Peyer's patch (tissue), 4 donors: ENCODE data around the gene NKX1-2.

Experiments used
- POLR2A ChIP-seq, 2 donors: fragments of 450-650 bp; IDR thresholded peaks; one replicate each; pipeline ENCODE4 v1.5.1; 2017; ENCODE audit warnings: antibody characterized with exemption in 2 of 2, mild to moderate bottlenecking in 2 of 2, moderate library complexity in 2 of 2
- TF ChIP-seq, protein P1 (sequence below), 6 experiments: fragments of 450-650 bp in 4 of 6; fragments of 200-600 bp in 2 of 6; sonication (generic) in 1 of 6; IDR thresholded peaks; one replicate each; pipeline ENCODE4 v1.5.1; 2017 to 2019; ENCODE audit warnings: antibody characterized with exemption in 6 of 6, mild to moderate bottlenecking in 3 of 6, moderate library complexity in 1 of 6

- no peak for TF ChIP-seq POLR2A (IDR thresholded peaks at IDR 0.05)
- TF ChIP-seq, protein P1, sequence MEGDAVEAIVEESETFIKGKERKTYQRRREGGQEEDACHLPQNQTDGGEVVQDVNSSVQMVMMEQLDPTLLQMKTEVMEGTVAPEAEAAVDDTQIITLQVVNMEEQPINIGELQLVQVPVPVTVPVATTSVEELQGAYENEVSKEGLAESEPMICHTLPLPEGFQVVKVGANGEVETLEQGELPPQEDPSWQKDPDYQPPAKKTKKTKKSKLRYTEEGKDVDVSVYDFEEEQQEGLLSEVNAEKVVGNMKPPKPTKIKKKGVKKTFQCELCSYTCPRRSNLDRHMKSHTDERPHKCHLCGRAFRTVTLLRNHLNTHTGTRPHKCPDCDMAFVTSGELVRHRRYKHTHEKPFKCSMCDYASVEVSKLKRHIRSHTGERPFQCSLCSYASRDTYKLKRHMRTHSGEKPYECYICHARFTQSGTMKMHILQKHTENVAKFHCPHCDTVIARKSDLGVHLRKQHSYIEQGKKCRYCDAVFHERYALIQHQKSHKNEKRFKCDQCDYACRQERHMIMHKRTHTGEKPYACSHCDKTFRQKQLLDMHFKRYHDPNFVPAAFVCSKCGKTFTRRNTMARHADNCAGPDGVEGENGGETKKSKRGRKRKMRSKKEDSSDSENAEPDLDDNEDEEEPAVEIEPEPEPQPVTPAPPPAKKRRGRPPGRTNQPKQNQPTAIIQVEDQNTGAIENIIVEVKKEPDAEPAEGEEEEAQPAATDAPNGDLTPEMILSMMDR (IDR thresholded peaks at IDR 0.05): no peak
Measured at GRCh38 chr10:124478515-124478914, 28.7 kb upstream of the NKX1-2 start.
